HepG2 (cell line): ENCODE data around the gene PXK. TPM values are rescaled to one million over a fixed set of nuclear protein-coding genes. Genes with fewer than 3 reads are reported as not detected.

Source experiments
- CENPBD1 ChIP-seq: sonication (generic); formaldehyde crosslinking; IDR thresholded peaks from 2 replicates; pipeline ENCODE4 v1.8.0; 2022; ENCODE audit warnings: missing genetic modification reagents, low read depth, mild to moderate bottlenecking, borderline replicate concordance
- DMTF1 ChIP-seq: sonication (generic); formaldehyde crosslinking; IDR thresholded peaks from 2 replicates; pipeline ENCODE4 v1.4.0; 2020; ENCODE audit warnings: mild to moderate bottlenecking, missing genetic modification reagents
- IKZF4 ChIP-seq: sonication (generic); formaldehyde crosslinking; IDR thresholded peaks from 2 replicates; pipeline ENCODE4 v1.5.1; 2020; ENCODE audit warnings: borderline replicate concordance, mild to moderate bottlenecking, low read depth, missing genetic modification reagents; ENCODE audit errors: not compliant biosample characterization
- MBD4 ChIP-seq: IDR thresholded peaks from 2 replicates; pipeline ENCODE4 v1.6.1; 2012; ENCODE audit warnings: low read length, inconsistent platforms, borderline replicate concordance
- MEIS1 ChIP-seq: sonication (generic); formaldehyde crosslinking; IDR thresholded peaks from 2 replicates; pipeline ENCODE4 v1.9.0; 2021; ENCODE audit warnings: mild to moderate bottlenecking, missing genetic modification reagents, moderate library complexity, borderline replicate concordance
- RARG ChIP-seq: sonication (generic); formaldehyde crosslinking; IDR thresholded peaks from 2 replicates; pipeline ENCODE4 v1.4.0; 2020; ENCODE audit warnings: low read depth, mild to moderate bottlenecking, missing genetic modification reagents
- SMYD3 ChIP-seq: sonication (generic); formaldehyde crosslinking; IDR thresholded peaks from 2 replicates; pipeline ENCODE4 v1.8.1; 2023; ENCODE audit warnings: mild to moderate bottlenecking, missing genetic modification reagents
- TEAD3 ChIP-seq: optimal IDR thresholded peaks from 2 replicates; pipeline ENCODE3; 2016; ENCODE audit warnings: borderline replicate concordance
- TMF1 ChIP-seq: sonication (generic); formaldehyde crosslinking; IDR thresholded peaks from 2 replicates; pipeline ENCODE4 v1.8.1; 2022; ENCODE audit warnings: low read depth, missing genetic modification reagents
- ZBTB14 ChIP-seq: sonication (generic); formaldehyde crosslinking; IDR thresholded peaks from 2 replicates; pipeline ENCODE4 v1.4.0; 2020; ENCODE audit warnings: missing genetic modification reagents
- ZFP62 ChIP-seq: sonication (generic); formaldehyde crosslinking; IDR thresholded peaks from 2 replicates; pipeline ENCODE4 v1.4.0; 2020; ENCODE audit warnings: missing genetic modification reagents
- ZNF235 ChIP-seq: sonication (generic); formaldehyde crosslinking; IDR thresholded peaks from 2 replicates; pipeline ENCODE4 v1.8.1; 2023; ENCODE audit warnings: mild to moderate bottlenecking, missing genetic modification reagents, borderline replicate concordance
- ZNF562 ChIP-seq: sonication (generic); formaldehyde crosslinking; IDR thresholded peaks from 2 replicates; pipeline ENCODE4 v1.8.0; 2022; ENCODE audit warnings: missing genetic modification reagents, borderline replicate concordance
- ZNF567 ChIP-seq: sonication (generic); formaldehyde crosslinking; IDR thresholded peaks from 2 replicates; pipeline ENCODE4 v1.8.1; 2023; ENCODE audit warnings: mild to moderate bottlenecking, missing genetic modification reagents, borderline replicate concordance
- ZNF577 ChIP-seq: sonication (generic); formaldehyde crosslinking; IDR thresholded peaks from 2 replicates; pipeline ENCODE4 v1.4.0; 2020; ENCODE audit warnings: mild to moderate bottlenecking, low read depth, missing genetic modification reagents, borderline replicate concordance
- ZNF687 ChIP-seq: sonication (generic); formaldehyde crosslinking; IDR thresholded peaks from 2 replicates; pipeline ENCODE4 v1.5.1; 2020; ENCODE audit warnings: mild to moderate bottlenecking, missing genetic modification reagents, moderate library complexity
- ZSCAN30 ChIP-seq: sonication (generic); formaldehyde crosslinking; IDR thresholded peaks from 2 replicates; pipeline ENCODE4 v1.5.0; 2020; ENCODE audit warnings: mild to moderate bottlenecking, missing genetic modification reagents
- polyA plus RNA-seq, 8 experiments: library from polyadenylated mRNA; depleted of rRNA in 3 of 8; stranded (reverse) in 7 of 8; unstranded in 1 of 8; fragments of >200 nt; fragmentation: Illumina TruSeq in 4 of 8; extraction: Trizol in 4 of 8; gene quantifications; 2 replicates each; pipeline versions ENCODE4 v1.2.1 to v1.2.3, GENCODE V29; 2011 to 2016; ENCODE audit warnings: low read depth in 4 of 8, missing spikeins in 1 of 8, mixed read lengths in 1 of 8; ENCODE audit not compliant: insufficient read depth in 1 of 8
- total RNA-seq, 5 experiments: library from RNA; depleted of rRNA; stranded (reverse); fragments of >200 nt; fragmentation: Illumina TruSeq; extraction: Trizol; gene quantifications; 2 replicates each; pipeline ENCODE4 v1.2.3, GENCODE V29; 2016; ENCODE audit warnings: low read depth in 1 of 5

The PXK gene
- total and polyA plus RNA-seq, 2 of the 13 experiments (the other 11 are each of a cell fraction or from before 2014, with no cell fraction given), result 6.4 to 18.6 TPM

- peak; percentile 97 for TF ChIP-seq ZNF687 (CRISPR knock-in tag)
- TF ChIP-seq ZNF562, result 0 out of 2 replicates have a peak, but pooled peaks have one; percentile 60
- TF ChIP-seq CENPBD1 (CRISPR knock-in tag), result peak; percentile 50; the same call in 1 of the 2 replicates
- TF ChIP-seq MEIS1 (CRISPR knock-in tag), result peak; percentile 85; the same call in 1 of the 2 replicates
- peak; percentile 47; the same call in 1 of the 2 replicates for TF ChIP-seq ZNF235 (CRISPR knock-in tag)
- TF ChIP-seq ZNF567 (CRISPR knock-in tag), result no peak; the same call in 1 of the 2 replicates
- peak; percentile 91 for TF ChIP-seq IKZF4 (CRISPR knock-in tag)
- no peak; the same call in 1 of the 2 replicates for TF ChIP-seq ZBTB14 (CRISPR knock-in tag)
- TF ChIP-seq TMF1 (CRISPR knock-in tag), result peak; percentile 97
- TF ChIP-seq ZSCAN30 (CRISPR knock-in tag), result 0 out of 2 replicates have a peak, but pooled peaks have one; percentile 42
- TF ChIP-seq TEAD3, result no peak
- TF ChIP-seq SMYD3 (CRISPR knock-in tag), result peak; percentile 90; the same call in 1 of the 2 replicates
- TF ChIP-seq DMTF1, result 0 out of 2 replicates have a peak, but pooled peaks have one; percentile 6
- TF ChIP-seq MBD4, result no peak
- TF ChIP-seq ZFP62, result no peak
- TF ChIP-seq RARG (CRISPR knock-in tag), result no peak
- TF ChIP-seq ZNF577, result no peak
These were observed 100.9 kb downstream of the PXK start, which contains the start of gene PDHB (continued) for GRCh38 chr3:58433400-58434167.
